A549 (cell line): ENCODE results near the gene GSAP. TPM values are rescaled to one million over a fixed set of nuclear protein-coding genes. Genes with fewer than 3 reads are reported as not detected.

Experiments
- ATAC-seq, 2 experiments: fragments of 200-7000 bp in 1 of 2; fragments of >200 bp in 1 of 2; cut with Nextera tagmentation in 1 of 2; cut with Tn5 transposase in 1 of 2; 3 replicates each; pipeline versions ENCODE4 v1.8.0 to v1.9.1; 2018 to 2020; ENCODE audit warnings: mild to moderate bottlenecking in 1 of 2, moderate library complexity in 1 of 2
- CTCF ChIA-PET: fragments of 300-600 bp; sonication (Branson Sonifier 250); formaldehyde crosslinking; extraction: SDS; loops from one replicate; lab custom pipeline; 2021; ENCODE audit warnings: antibody characterized with exemption, inconsistent platforms; lab: Yijun Ruan, JAX
- POLR2A ChIA-PET: fragments of 350-600 bp; formaldehyde crosslinking; extraction: SDS; loops from one replicate; lab custom pipeline; 2021; ENCODE audit warnings: antibody characterized with exemption, inconsistent platforms; lab: Yijun Ruan, JAX
- DNase-seq, 2 experiments: peaks; one replicate each; pipeline versions ENCODE4 v3.0.0 to v3.0.0-alpha.2; 2011 to 2016; ENCODE audit warnings: low read depth in 1 of 2, low spot score in 1 of 2
- FAIRE-seq: peaks from 2 replicates; lab custom pipeline; 2011; peaks lifted over from hg19 to GRCh38; lab: Jason Lieb, UNC
- H3K27ac ChIP-seq, 2 experiments: fragments of >200 bp; sonication (Bioruptor Twin); formaldehyde crosslinking; 3 replicates each; pipeline ENCODE4 v1.5.1; 2016 to 2017
- H3K4me1 ChIP-seq: fragments of >200 bp; sonication (Bioruptor Twin); formaldehyde crosslinking; 3 replicates; pipeline ENCODE4 v1.6.1; 2016
- H3K4me2 ChIP-seq: fragments of >200 bp; sonication (Bioruptor Twin); formaldehyde crosslinking; 3 replicates; pipeline ENCODE4 v1.6.1; 2016
- H3K4me3 ChIP-seq: fragments of >200 bp; sonication (Bioruptor Twin); formaldehyde crosslinking; 3 replicates; pipeline ENCODE4 v1.5.1; 2016
- H3K9me3 ChIP-seq: fragments of >200 bp; sonication (Bioruptor Twin); formaldehyde crosslinking; 3 replicates; pipeline ENCODE4 v1.6.1; 2016
- ATOH8 ChIP-seq: fragments of 250-450 bp; sonication (Bioruptor Pico); IDR thresholded peaks from 2 replicates; pipeline ENCODE4 v1.5.0; 2020; ENCODE audit warnings: low read depth, mild to moderate bottlenecking, moderate library complexity
- CBX2 ChIP-seq: fragments of 200-600 bp; sonication (generic); IDR thresholded peaks from 2 replicates; pipeline ENCODE4 v1.6.1; 2016; ENCODE audit warnings: low read depth, mild to moderate bottlenecking, borderline replicate concordance
- CHD2 ChIP-seq: fragments of 150-350 bp; IDR thresholded peaks from 2 replicates; pipeline ENCODE4 v1.6.1; 2014; ENCODE audit warnings: low read length; ENCODE audit not compliant: partially characterized antibody
- CHD4 ChIP-seq: fragments of 200-600 bp; sonication (generic); IDR thresholded peaks from 2 replicates; pipeline ENCODE4 v1.6.1; 2016; ENCODE audit warnings: antibody characterized with exemption, mild to moderate bottlenecking, borderline replicate concordance
- E2F6 ChIP-seq: IDR thresholded peaks from 2 replicates; pipeline ENCODE4 v1.6.1; 2012; ENCODE audit warnings: low read depth, borderline replicate concordance
- EHF ChIP-seq: fragments of 250-450 bp; sonication (Bioruptor Pico); IDR thresholded peaks from 2 replicates; pipeline ENCODE4 v1.5.0; 2020; ENCODE audit warnings: mild to moderate bottlenecking
- ELK1 ChIP-seq: fragments of 150-350 bp; IDR thresholded peaks from 2 replicates; pipeline ENCODE4 v1.6.1; 2014; ENCODE audit warnings: low read depth, mild to moderate bottlenecking, low read length
- EP300 ChIP-seq, 2 experiments: fragments of >200 bp; sonication (Bioruptor Twin); formaldehyde crosslinking; IDR thresholded peaks; 2 replicates in 1 of 2; 3 replicates in 1 of 2; pipeline ENCODE4 v1.6.1; 2016 to 2017
- FOSL2 ChIP-seq, 2 experiments: fragments of 450-650 bp in 1 of 2; fragments of >200 bp in 1 of 2; sonication (Bioruptor Twin) in 1 of 2; formaldehyde crosslinking; IDR thresholded peaks; 2 replicates each; pipeline versions ENCODE4 v1.5.0 to v1.6.1; 2016 to 2020; ENCODE audit warnings: mild to moderate bottlenecking in 1 of 2, moderate library complexity in 1 of 2
- FOXS1 ChIP-seq: fragments of 250-450 bp; sonication (Bioruptor Pico); IDR thresholded peaks from 2 replicates; pipeline ENCODE4 v1.5.0; 2020; ENCODE audit warnings: mild to moderate bottlenecking, moderate library complexity
- GATA3 ChIP-seq: IDR thresholded peaks from 2 replicates; pipeline ENCODE4 v1.6.1; 2012; ENCODE audit warnings: borderline replicate concordance
- HMGXB4 ChIP-seq: fragments of 250-450 bp; sonication (Bioruptor Pico); IDR thresholded peaks from 2 replicates; pipeline ENCODE4 v1.5.0; 2021; ENCODE audit warnings: mild to moderate bottlenecking, moderate library complexity, borderline replicate concordance
- HOXA7 ChIP-seq: fragments of 250-450 bp; sonication (Bioruptor Pico); IDR thresholded peaks from 2 replicates; pipeline ENCODE4 v1.5.0; 2020; ENCODE audit warnings: mild to moderate bottlenecking, moderate library complexity
- HOXB13 ChIP-seq: fragments of 250-450 bp; sonication (Bioruptor Pico); IDR thresholded peaks from 2 replicates; pipeline ENCODE4 v1.5.0; 2020; ENCODE audit warnings: low read depth, mild to moderate bottlenecking, moderate library complexity
- HOXB5 ChIP-seq: fragments of 250-450 bp; sonication (Bioruptor Pico); IDR thresholded peaks from 2 replicates; pipeline ENCODE4 v1.5.0; 2020; ENCODE audit warnings: mild to moderate bottlenecking, moderate library complexity
- JUN ChIP-seq, 2 experiments: fragments of >200 bp; sonication (Bioruptor Twin); formaldehyde crosslinking; IDR thresholded peaks; 2 replicates in 1 of 2; 3 replicates in 1 of 2; pipeline ENCODE4 v1.6.1; 2016 to 2017
- MAFK ChIP-seq: fragments of 450-650 bp; IDR thresholded peaks from 2 replicates; pipeline ENCODE4 v1.6.1; 2014; ENCODE audit not compliant: partially characterized antibody
- MYC ChIP-seq: IDR thresholded peaks from 2 replicates; pipeline ENCODE4 v1.6.1; 2012; ENCODE audit warnings: mild to moderate bottlenecking, inconsistent platforms, low read length, improper control_type of control experiment, borderline replicate concordance
- NFE2L2 ChIP-seq: fragments of 150-350 bp; conservative IDR thresholded peaks from 2 replicates; pipeline ENCODE4 v1.6.1; 2014; ENCODE audit warnings: low read length
- NR3C1 ChIP-seq: fragments of >200 bp; sonication (Bioruptor Twin); formaldehyde crosslinking; IDR thresholded peaks from 3 replicates; pipeline ENCODE4 v1.6.1; 2017
- RAD21 ChIP-seq, 2 experiments: fragments of >200 bp in 1 of 2; sonication (Bioruptor Twin) in 1 of 2; formaldehyde crosslinking in 1 of 2; IDR thresholded peaks in 1 of 2; conservative IDR thresholded peaks in 1 of 2; 2 replicates in 1 of 2; 3 replicates in 1 of 2; pipeline ENCODE4 v1.6.1; 2012 to 2018; ENCODE audit warnings: inconsistent platforms in 1 of 2
- RCOR1 ChIP-seq: fragments of 150-350 bp; IDR thresholded peaks from 2 replicates; pipeline ENCODE4 v1.6.1; 2014; ENCODE audit warnings: antibody characterized with exemption, low read length, low read depth
- RNF2 ChIP-seq: fragments of 200-600 bp; sonication (generic); IDR thresholded peaks from 2 replicates; pipeline ENCODE4 v1.6.1; 2016; ENCODE audit warnings: low read depth, mild to moderate bottlenecking, antibody characterized with exemption, moderate library complexity, borderline replicate concordance
- SMC3 ChIP-seq: fragments of >200 bp; sonication (Bioruptor Twin); formaldehyde crosslinking; IDR thresholded peaks from 3 replicates; pipeline ENCODE4 v1.6.1; 2018; ENCODE audit warnings: inconsistent platforms
- ZC3H11A ChIP-seq: fragments of 450-650 bp; IDR thresholded peaks from 2 replicates; pipeline ENCODE4 v1.6.1; 2014; ENCODE audit warnings: antibody characterized with exemption, mild to moderate bottlenecking
- ZNF302 ChIP-seq: fragments of 250-450 bp; sonication (Bioruptor Pico); IDR thresholded peaks from 2 replicates; pipeline ENCODE4 v1.9.0; 2021; ENCODE audit warnings: inconsistent platforms, mild to moderate bottlenecking, moderate library complexity
- WGBS: methylation state at CpG from one replicate; pipeline ENCODE4 v1.1.6; 2017; ENCODE audit errors: missing lambda C conversion rate; 5-methylcytosine and 5-hydroxymethylcytosine counted together
- polyA plus RNA-seq, 4 experiments: library from polyadenylated mRNA; depleted of rRNA in 3 of 4; stranded (reverse); fragments of >200 nt; fragmentation: RNase III in 1 of 4; extraction: RNeasy Plus Mini Kit Qiagen cat#74134 plus additional on column Dnase treatment in 1 of 4; gene quantifications; 2 replicates in 3 of 4; 3 replicates in 1 of 4; pipeline ENCODE4 v1.2.3, GENCODE V29; 2011 to 2017

Gene GSAP
- polyA plus RNA-seq, 2 of the 4 experiments (the other 2 are of a cell fraction): 4.1 to 18.6 TPM

- TF ChIP-seq MAFK (peak; percentile 15), RCOR1 (no peak), EHF (CRISPR knock-in tag) (no peak), GATA3 (no peak), CBX2 (no peak), ZNF302 (CRISPR knock-in tag) (no peak), NR3C1 (no peak), SMC3 (0 out of 3 replicates have a peak, but pooled peaks have one; percentile 18), FOXS1 (CRISPR knock-in tag) (no peak), FOSL2 (IDR thresholded peaks at IDR 0.05) (no peak), FOSL2 (CRISPR knock-in tag; IDR thresholded peaks at IDR 0.05) (peak; percentile 30), NFE2L2 (no peak), CHD4 (no peak), RAD21 (conservative IDR thresholded peaks at IDR 0.05 in 1 of 2, IDR thresholded peaks at IDR 0.05 in 1 of 2) (no peak), CHD2 (no peak), HMGXB4 (CRISPR knock-in tag) (no peak), ATOH8 (CRISPR knock-in tag) (no peak)
- ChIA-PET POLR2A (interaction anchor here (0.7 to 2.0 kb wide), 8 partner anchors 9 to 135 kb away, joined by 3 to 15 read pairs (median 6); partner anchors contain the start of genes GSAP and PTPN12), CTCF (interaction anchor here (0.7 to 1.7 kb wide), 2 partner anchors 11 to 15 kb away, joined by 4 to 9 read pairs; no protein-coding TSS in a partner anchor)
- peak; percentile 53 for DNase-seq
- Histone ChIP-seq H3K9me3 (no peaks in the 10 kb centered on the region), H3K4me3 (peak overlapping the region; percentile 16; the same call in 2 of the 3 replicates), H3K4me1 (peaks cover 37% of the 10 kb centered on the region), H3K4me2 (peak overlapping the region; percentile 74), H3K27ac (peak overlapping the region; percentile 70 to 81)
- 12% methylated on average over 10 of the region's 10 CpGs for WGBS
- no peak for FAIRE-seq
- peak; percentile 81 to 83 for ATAC-seq
Observed at GRCh38 chr7:77425101-77426051, 9.2 kb upstream of the GSAP start.

GRCh38 chr7:77422500-77422899 is 6.4 kb upstream of the GSAP start:
- H3K4me2 ChIP-seq: no peak overlapping the region
- peaks cover 30% of the 10 kb centered on the region for H3K4me1 ChIP-seq
- FAIRE-seq: no peak

GRCh38 chr7:77420986-77421672 is 5.0 kb upstream of the GSAP start:
- ChIA-PET CTCF (no interaction called here), POLR2A (no interaction called here)
- no peak for FAIRE-seq
- no peak overlapping the region; a peak in 1 of 6 replicates for H3K27ac ChIP-seq
- no peak for DNase-seq
- no peak overlapping the region for H3K4me3 ChIP-seq
- peaks cover 27% of the 10 kb centered on the region for H3K4me1 ChIP-seq
- no peaks in the 10 kb centered on the region for H3K9me3 ChIP-seq
- 77% methylated on average over 4 of the region's 4 CpGs for WGBS
- H3K4me2 ChIP-seq: no peak overlapping the region; the same call in 1 of the 3 replicates
- no peak for ATAC-seq
- TF ChIP-seq EP300 (IDR thresholded peaks at IDR 0.05) (no peak), JUN (IDR thresholded peaks at IDR 0.05) (no peak), ELK1 (no peak), HOXA7 (CRISPR knock-in tag) (no peak), GATA3 (no peak), E2F6 (no peak), CHD2 (no peak), HOXB13 (CRISPR knock-in tag) (no peak), SMC3 (no peak), RNF2 (no peak), HOXB5 (no peak), ZC3H11A (no peak)

More at GRCh38 chr7:77422500-77422899, 6.4 kb upstream of the GSAP start:
- H3K27ac ChIP-seq: no peak overlapping the region
- ATAC-seq (no peak), DNase-seq (no peak)
- H3K9me3 ChIP-seq: no peaks in the 10 kb centered on the region
- ChIA-PET CTCF (interaction anchor here (0.6 to 1.6 kb wide), 2 partner anchors 8 to 109 kb away, joined by 3 read pairs; no protein-coding TSS in a partner anchor), POLR2A (no interaction called here)
- no peak for TF ChIP-seq MYC
- TF ChIP-seq NR3C1: no peak
- TF ChIP-seq ZNF302 (CRISPR knock-in tag): no peak
- TF ChIP-seq ZC3H11A: no peak
- no peak overlapping the region for H3K4me3 ChIP-seq
